SK-N-SH (cell line): ENCODE results near the gene CLIC5.

Source experiments
- CHD2 ChIP-seq: fragments of 150-350 bp; IDR thresholded peaks from 2 replicates; pipeline ENCODE4 v1.6.1; 2018; ENCODE audit warnings: low read length; ENCODE audit not compliant: partially characterized antibody
- CTCF ChIP-seq: fragments of 200-600 bp; sonication (generic); IDR thresholded peaks from 2 replicates; pipeline ENCODE4 v1.6.1; 2017; ENCODE audit warnings: antibody characterized with exemption, mild to moderate bottlenecking, moderate library complexity
- EZH2phosphoT487 ChIP-seq: fragments of 200-600 bp; sonication (generic); IDR thresholded peaks from 2 replicates; pipeline ENCODE4 v1.6.1; 2017; ENCODE audit warnings: low read depth, mixed run types, mild to moderate bottlenecking, antibody characterized with exemption, moderate library complexity, borderline replicate concordance
- FOXM1 ChIP-seq: IDR thresholded peaks from 2 replicates; pipeline ENCODE4 v1.4.0; 2012; ENCODE audit warnings: low read depth, mild to moderate bottlenecking
- MXI1 ChIP-seq: IDR thresholded peaks from 2 replicates; pipeline ENCODE4 v1.6.1; 2012; ENCODE audit warnings: mild to moderate bottlenecking, low read depth, low read length, improper control_type of control experiment
- POLR2AphosphoS5 ChIP-seq: IDR thresholded peaks from 2 replicates; pipeline ENCODE4 v1.6.1; 2012; ENCODE audit warnings: low read depth, low read length
- RCOR1 ChIP-seq: fragments of 150-350 bp; IDR thresholded peaks from 2 replicates; pipeline ENCODE4 v1.6.1; 2017; ENCODE audit warnings: antibody characterized with exemption, low read length
- SMC3 ChIP-seq: IDR thresholded peaks from 2 replicates; pipeline ENCODE4 v1.6.1; 2012; ENCODE audit warnings: low read depth, low read length, improper control_type of control experiment
- TF ChIP-seq, protein P1 (sequence below): fragments of 150-350 bp; IDR thresholded peaks from 2 replicates; pipeline ENCODE4 v1.6.1; 2017; ENCODE audit warnings: antibody characterized with exemption, low read length, low read depth, borderline replicate concordance

- TF ChIP-seq EZH2phosphoT487 (no peak), CTCF (no peak), RCOR1 (no peak), FOXM1 (no peak), CHD2 (no peak), MXI1 (no peak), SMC3 (no peak), POLR2AphosphoS5 (no peak)
- TF ChIP-seq, protein P1, sequence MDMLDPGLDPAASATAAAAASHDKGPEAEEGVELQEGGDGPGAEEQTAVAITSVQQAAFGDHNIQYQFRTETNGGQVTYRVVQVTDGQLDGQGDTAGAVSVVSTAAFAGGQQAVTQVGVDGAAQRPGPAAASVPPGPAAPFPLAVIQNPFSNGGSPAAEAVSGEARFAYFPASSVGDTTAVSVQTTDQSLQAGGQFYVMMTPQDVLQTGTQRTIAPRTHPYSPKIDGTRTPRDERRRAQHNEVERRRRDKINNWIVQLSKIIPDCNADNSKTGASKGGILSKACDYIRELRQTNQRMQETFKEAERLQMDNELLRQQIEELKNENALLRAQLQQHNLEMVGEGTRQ, result no peak
Observed at GRCh38 chr6:45969883-45970282, 45.8 kb downstream of the CLIC5 start.
